WTC11 (cell line): ENCODE measurements around the gene HLA-DPB1. TPM values are rescaled to one million over a fixed set of nuclear protein-coding genes. Genes with fewer than 3 reads are reported as not detected.

Experiments used
- ATAC-seq: fragments of 200-7000 bp; cut with Tn5 transposase; 2 replicates; pipeline ENCODE4 v1.10.0; 2021; ENCODE audit warnings: mild to moderate bottlenecking, moderate library complexity
- CTCF ChIA-PET: fragments of 300-600 bp; sonication (Branson Sonifier 250); formaldehyde crosslinking; loops from one replicate; lab custom pipeline; 2021; ENCODE audit warnings: antibody characterized with exemption; lab: Charles Lee
- POLR2A ChIA-PET: fragments of 350-600 bp; sonication (Branson Sonifier 250); formaldehyde crosslinking; loops from one replicate; lab custom pipeline; 2021; ENCODE audit warnings: antibody characterized with exemption; lab: Charles Lee
- DNase-seq: peaks from one replicate; pipeline ENCODE4 v3.0.0; 2021; ENCODE audit warnings: low spot score
- H3K27ac Mint-ChIP-seq: 2 replicates; pipeline ENCODE4 v1.8.0; 2021; ENCODE audit warnings: mixed read lengths
- H3K27me3 Mint-ChIP-seq: 2 replicates; pipeline ENCODE4 v1.8.0; 2021; ENCODE audit warnings: low read depth, mild to moderate bottlenecking, moderate library complexity, mixed read lengths
- H3K36me3 Mint-ChIP-seq: 2 replicates; pipeline ENCODE4 v1.8.0; 2021; ENCODE audit warnings: mixed read lengths
- H3K4me1 Mint-ChIP-seq: 2 replicates; pipeline ENCODE4 v1.8.0; 2022; ENCODE audit warnings: mixed read lengths
- H3K4me3 Mint-ChIP-seq: 2 replicates; pipeline ENCODE4 v1.8.0; 2021; ENCODE audit warnings: mild to moderate bottlenecking, moderate library complexity, mixed read lengths
- H3K9me3 Mint-ChIP-seq: 2 replicates; pipeline ENCODE4 v1.8.0; 2021; ENCODE audit warnings: mixed read lengths
- AFF4 ChIP-seq: sonication (generic); formaldehyde crosslinking; IDR thresholded peaks from 2 replicates; pipeline ENCODE4 v1.8.1; 2023; ENCODE audit warnings: mild to moderate bottlenecking, missing genetic modification reagents, borderline replicate concordance
- CBFB ChIP-seq: sonication (generic); formaldehyde crosslinking; IDR thresholded peaks from 2 replicates; pipeline ENCODE4 v1.8.1; 2022; ENCODE audit warnings: mild to moderate bottlenecking, low read depth, missing genetic modification reagents
- CDX4 ChIP-seq: fragments of 250-450 bp; sonication (Bioruptor Pico); IDR thresholded peaks from 2 replicates; pipeline ENCODE4 v1.9.0; 2021; ENCODE audit warnings: moderate library complexity, mild to moderate bottlenecking, inconsistent platforms, borderline replicate concordance
- E2F5 ChIP-seq: sonication (generic); formaldehyde crosslinking; IDR thresholded peaks from 2 replicates; pipeline ENCODE4 v1.8.1; 2022; ENCODE audit warnings: mild to moderate bottlenecking, moderate library complexity, missing genetic modification reagents
- ESRRA ChIP-seq: sonication (generic); formaldehyde crosslinking; IDR thresholded peaks from 2 replicates; pipeline ENCODE4 v1.8.1; 2022; ENCODE audit warnings: mild to moderate bottlenecking, missing genetic modification reagents, borderline replicate concordance
- ETV6 ChIP-seq: sonication (generic); formaldehyde crosslinking; IDR thresholded peaks from 2 replicates; pipeline ENCODE4 v1.8.1; 2022; ENCODE audit warnings: mild to moderate bottlenecking, missing genetic modification reagents
- HMGA2 ChIP-seq: fragments of 250-450 bp; sonication (Bioruptor Pico); IDR thresholded peaks from 2 replicates; pipeline ENCODE4 v1.4.0; 2021; ENCODE audit warnings: mild to moderate bottlenecking, moderate library complexity
- IRF1 ChIP-seq: sonication (generic); formaldehyde crosslinking; IDR thresholded peaks from 2 replicates; pipeline ENCODE4 v1.8.0; 2023; ENCODE audit warnings: missing genetic modification reagents
- JUN ChIP-seq: sonication (generic); formaldehyde crosslinking; IDR thresholded peaks from 2 replicates; pipeline ENCODE4 v1.8.0; 2023; ENCODE audit warnings: mild to moderate bottlenecking, missing genetic modification reagents
- KAT7 ChIP-seq: sonication (generic); formaldehyde crosslinking; IDR thresholded peaks from 2 replicates; pipeline ENCODE4 v1.8.1; 2023; ENCODE audit warnings: missing genetic modification reagents, mild to moderate bottlenecking, borderline replicate concordance
- ZBTB21 ChIP-seq: sonication (generic); formaldehyde crosslinking; IDR thresholded peaks from 2 replicates; pipeline ENCODE4 v1.8.1; 2023; ENCODE audit warnings: mild to moderate bottlenecking, missing genetic modification reagents, borderline replicate concordance
- ZNF396 ChIP-seq: fragments of 250-450 bp; sonication (Bioruptor Pico); IDR thresholded peaks from 2 replicates; pipeline ENCODE4 v1.8.0; 2021; ENCODE audit warnings: mild to moderate bottlenecking, moderate library complexity, borderline replicate concordance
- ZNF416 ChIP-seq: fragments of 250-450 bp; sonication (Bioruptor Pico); IDR thresholded peaks from 2 replicates; pipeline ENCODE4 v1.9.0; 2021; ENCODE audit warnings: mild to moderate bottlenecking, inconsistent platforms
- total RNA-seq: library from RNA; stranded (reverse); gene quantifications from 3 replicates; pipeline ENCODE4 v1.2.3, GENCODE V29; 2021
- TF ChIP-seq, protein P1 (sequence below): fragments of 200-600 bp; IDR thresholded peaks from 2 replicates; pipeline ENCODE4 v1.8.0; 2022; ENCODE audit warnings: antibody characterized with exemption
- TF ChIP-seq, protein P2 (sequence below): fragments of 250-450 bp; sonication (Bioruptor Pico); IDR thresholded peaks from 2 replicates; pipeline ENCODE4 v1.9.0; 2021; ENCODE audit warnings: mild to moderate bottlenecking, borderline replicate concordance
- TF ChIP-seq, protein P3 (sequence below): sonication (generic); formaldehyde crosslinking; conservative IDR thresholded peaks from 2 replicates; pipeline ENCODE4 v1.8.1; 2023; ENCODE audit warnings: mild to moderate bottlenecking, low read depth, missing genetic modification reagents, moderate library complexity

HLA-DPB1 gene
- total RNA-seq, 1 experiment from 2014 or later: 18.0 TPM

GRCh38 chr6:33126101-33126714, 50.4 kb downstream of the HLA-DPB1 start (continued):
- TF ChIP-seq, protein P1, sequence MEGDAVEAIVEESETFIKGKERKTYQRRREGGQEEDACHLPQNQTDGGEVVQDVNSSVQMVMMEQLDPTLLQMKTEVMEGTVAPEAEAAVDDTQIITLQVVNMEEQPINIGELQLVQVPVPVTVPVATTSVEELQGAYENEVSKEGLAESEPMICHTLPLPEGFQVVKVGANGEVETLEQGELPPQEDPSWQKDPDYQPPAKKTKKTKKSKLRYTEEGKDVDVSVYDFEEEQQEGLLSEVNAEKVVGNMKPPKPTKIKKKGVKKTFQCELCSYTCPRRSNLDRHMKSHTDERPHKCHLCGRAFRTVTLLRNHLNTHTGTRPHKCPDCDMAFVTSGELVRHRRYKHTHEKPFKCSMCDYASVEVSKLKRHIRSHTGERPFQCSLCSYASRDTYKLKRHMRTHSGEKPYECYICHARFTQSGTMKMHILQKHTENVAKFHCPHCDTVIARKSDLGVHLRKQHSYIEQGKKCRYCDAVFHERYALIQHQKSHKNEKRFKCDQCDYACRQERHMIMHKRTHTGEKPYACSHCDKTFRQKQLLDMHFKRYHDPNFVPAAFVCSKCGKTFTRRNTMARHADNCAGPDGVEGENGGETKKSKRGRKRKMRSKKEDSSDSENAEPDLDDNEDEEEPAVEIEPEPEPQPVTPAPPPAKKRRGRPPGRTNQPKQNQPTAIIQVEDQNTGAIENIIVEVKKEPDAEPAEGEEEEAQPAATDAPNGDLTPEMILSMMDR: peak; percentile 88

- CTCF ChIA-PET: no interaction called here
- H3K36me3 Mint-ChIP-seq: peaks cover 68% of the 10 kb centered on the region
- ATAC-seq: no peak
- no peak overlapping the region for H3K4me3 Mint-ChIP-seq
- H3K27me3 Mint-ChIP-seq: no peaks in the 10 kb centered on the region
- no peak for DNase-seq
- H3K9me3 Mint-ChIP-seq: peaks cover 9% of the 10 kb centered on the region
- TF ChIP-seq ETV6 (CRISPR knock-in tag): no peak
- no peak for TF ChIP-seq CDX4 (CRISPR knock-in tag)
- no peak for TF ChIP-seq ZBTB21 (CRISPR knock-in tag)
- no peak for TF ChIP-seq ZNF396 (CRISPR knock-in tag)
- TF ChIP-seq AFF4 (CRISPR knock-in tag): no peak
- TF ChIP-seq ESRRA: no peak
- no peak for TF ChIP-seq HMGA2
- no peak for TF ChIP-seq ZNF416
- TF ChIP-seq E2F5 (CRISPR knock-in tag): no peak
- no peak for TF ChIP-seq JUN (CRISPR knock-in tag)
- TF ChIP-seq, protein P2, sequence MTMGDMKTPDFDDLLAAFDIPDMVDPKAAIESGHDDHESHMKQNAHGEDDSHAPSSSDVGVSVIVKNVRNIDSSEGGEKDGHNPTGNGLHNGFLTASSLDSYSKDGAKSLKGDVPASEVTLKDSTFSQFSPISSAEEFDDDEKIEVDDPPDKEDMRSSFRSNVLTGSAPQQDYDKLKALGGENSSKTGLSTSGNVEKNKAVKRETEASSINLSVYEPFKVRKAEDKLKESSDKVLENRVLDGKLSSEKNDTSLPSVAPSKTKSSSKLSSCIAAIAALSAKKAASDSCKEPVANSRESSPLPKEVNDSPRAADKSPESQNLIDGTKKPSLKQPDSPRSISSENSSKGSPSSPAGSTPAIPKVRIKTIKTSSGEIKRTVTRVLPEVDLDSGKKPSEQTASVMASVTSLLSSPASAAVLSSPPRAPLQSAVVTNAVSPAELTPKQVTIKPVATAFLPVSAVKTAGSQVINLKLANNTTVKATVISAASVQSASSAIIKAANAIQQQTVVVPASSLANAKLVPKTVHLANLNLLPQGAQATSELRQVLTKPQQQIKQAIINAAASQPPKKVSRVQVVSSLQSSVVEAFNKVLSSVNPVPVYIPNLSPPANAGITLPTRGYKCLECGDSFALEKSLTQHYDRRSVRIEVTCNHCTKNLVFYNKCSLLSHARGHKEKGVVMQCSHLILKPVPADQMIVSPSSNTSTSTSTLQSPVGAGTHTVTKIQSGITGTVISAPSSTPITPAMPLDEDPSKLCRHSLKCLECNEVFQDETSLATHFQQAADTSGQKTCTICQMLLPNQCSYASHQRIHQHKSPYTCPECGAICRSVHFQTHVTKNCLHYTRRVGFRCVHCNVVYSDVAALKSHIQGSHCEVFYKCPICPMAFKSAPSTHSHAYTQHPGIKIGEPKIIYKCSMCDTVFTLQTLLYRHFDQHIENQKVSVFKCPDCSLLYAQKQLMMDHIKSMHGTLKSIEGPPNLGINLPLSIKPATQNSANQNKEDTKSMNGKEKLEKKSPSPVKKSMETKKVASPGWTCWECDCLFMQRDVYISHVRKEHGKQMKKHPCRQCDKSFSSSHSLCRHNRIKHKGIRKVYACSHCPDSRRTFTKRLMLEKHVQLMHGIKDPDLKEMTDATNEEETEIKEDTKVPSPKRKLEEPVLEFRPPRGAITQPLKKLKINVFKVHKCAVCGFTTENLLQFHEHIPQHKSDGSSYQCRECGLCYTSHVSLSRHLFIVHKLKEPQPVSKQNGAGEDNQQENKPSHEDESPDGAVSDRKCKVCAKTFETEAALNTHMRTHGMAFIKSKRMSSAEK (CRISPR knock-in tag): no peak
- no peak for TF ChIP-seq IRF1 (CRISPR knock-in tag)
- TF ChIP-seq CBFB (CRISPR knock-in tag): no peak
- no peak for TF ChIP-seq KAT7 (CRISPR knock-in tag)
- TF ChIP-seq, protein P3, sequence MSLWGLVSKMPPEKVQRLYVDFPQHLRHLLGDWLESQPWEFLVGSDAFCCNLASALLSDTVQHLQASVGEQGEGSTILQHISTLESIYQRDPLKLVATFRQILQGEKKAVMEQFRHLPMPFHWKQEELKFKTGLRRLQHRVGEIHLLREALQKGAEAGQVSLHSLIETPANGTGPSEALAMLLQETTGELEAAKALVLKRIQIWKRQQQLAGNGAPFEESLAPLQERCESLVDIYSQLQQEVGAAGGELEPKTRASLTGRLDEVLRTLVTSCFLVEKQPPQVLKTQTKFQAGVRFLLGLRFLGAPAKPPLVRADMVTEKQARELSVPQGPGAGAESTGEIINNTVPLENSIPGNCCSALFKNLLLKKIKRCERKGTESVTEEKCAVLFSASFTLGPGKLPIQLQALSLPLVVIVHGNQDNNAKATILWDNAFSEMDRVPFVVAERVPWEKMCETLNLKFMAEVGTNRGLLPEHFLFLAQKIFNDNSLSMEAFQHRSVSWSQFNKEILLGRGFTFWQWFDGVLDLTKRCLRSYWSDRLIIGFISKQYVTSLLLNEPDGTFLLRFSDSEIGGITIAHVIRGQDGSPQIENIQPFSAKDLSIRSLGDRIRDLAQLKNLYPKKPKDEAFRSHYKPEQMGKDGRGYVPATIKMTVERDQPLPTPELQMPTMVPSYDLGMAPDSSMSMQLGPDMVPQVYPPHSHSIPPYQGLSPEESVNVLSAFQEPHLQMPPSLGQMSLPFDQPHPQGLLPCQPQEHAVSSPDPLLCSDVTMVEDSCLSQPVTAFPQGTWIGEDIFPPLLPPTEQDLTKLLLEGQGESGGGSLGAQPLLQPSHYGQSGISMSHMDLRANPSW: no peak
- H3K27ac Mint-ChIP-seq: no peak overlapping the region
- POLR2A ChIA-PET: no interaction called here
- H3K4me1 Mint-ChIP-seq: peaks cover 30% of the 10 kb centered on the region
Observed at GRCh38 chr6:33128318-33128717, 52.5 kb downstream of the HLA-DPB1 start.
